Effector CD8-positive, alpha-beta T cell (primary cell): ENCODE results near the gene RNF11.
"Not testable (repeated sequence)": the region's sequence is repeated elsewhere in the genome, so short reads cannot be mapped to it uniquely, and the experiment has no call there.

Source experiments
- DNase-seq: peaks from one replicate; lab custom pipeline; 2025; lab: John Stamatoyannopoulos, UW

RNF11 gene

DNA sequence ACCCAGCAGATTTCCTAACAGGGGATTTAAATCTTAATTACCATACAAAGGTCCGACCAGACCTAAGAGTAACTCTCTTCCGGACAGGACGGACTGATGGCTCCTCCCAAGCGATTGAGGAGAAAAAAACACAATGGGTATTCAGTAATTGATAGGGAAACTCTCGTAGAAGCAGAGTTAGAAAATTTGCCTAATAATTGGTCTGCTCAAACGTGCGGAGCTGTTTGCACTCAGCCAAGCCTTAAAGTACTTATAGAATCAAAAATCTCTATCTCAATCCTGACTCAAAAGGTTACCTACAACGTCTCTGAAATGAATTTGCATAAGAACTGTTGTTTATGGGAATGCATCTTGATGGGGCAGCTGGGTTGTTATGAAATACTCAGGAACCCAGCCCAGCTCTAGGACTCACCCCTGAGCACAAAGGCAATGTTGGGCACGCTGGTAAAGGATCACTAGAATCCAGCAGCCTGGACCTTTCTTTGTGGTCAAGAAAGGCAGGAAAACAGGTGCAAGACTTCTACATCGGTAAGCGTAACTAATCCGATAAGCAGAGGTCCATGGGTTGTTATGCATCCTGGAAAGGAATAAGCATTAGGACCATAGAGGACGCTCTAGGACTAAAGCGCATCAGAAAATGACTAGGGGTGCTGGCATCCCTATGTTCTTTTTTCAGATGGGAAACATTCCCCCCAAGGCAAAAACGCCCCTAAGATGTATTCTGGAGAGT is 8.7 kb upstream of the RNF11 start:
- DNase-seq: not testable (repeated sequence)

DNA sequence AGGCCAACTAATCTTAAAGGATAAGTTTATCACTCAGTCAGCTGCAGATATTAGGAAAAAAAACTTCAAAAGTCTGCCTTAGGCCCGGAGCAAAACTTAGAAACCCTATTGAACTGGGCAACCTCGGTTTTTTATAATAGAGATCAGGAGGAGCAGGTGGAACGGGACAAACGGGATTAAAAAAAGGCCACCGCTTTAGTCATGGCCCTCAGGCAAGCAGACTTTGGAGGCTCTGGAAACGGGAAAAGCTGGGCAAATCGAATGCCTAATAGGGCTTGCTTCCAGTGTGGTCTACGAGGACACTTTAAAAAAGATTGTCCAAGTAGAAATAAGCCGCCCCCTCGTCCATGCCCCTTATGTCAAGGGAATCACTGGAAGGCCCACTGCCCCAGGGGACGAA is 7.6 kb upstream of the RNF11 start:
- DNase-seq: not testable (repeated sequence)

DNA sequence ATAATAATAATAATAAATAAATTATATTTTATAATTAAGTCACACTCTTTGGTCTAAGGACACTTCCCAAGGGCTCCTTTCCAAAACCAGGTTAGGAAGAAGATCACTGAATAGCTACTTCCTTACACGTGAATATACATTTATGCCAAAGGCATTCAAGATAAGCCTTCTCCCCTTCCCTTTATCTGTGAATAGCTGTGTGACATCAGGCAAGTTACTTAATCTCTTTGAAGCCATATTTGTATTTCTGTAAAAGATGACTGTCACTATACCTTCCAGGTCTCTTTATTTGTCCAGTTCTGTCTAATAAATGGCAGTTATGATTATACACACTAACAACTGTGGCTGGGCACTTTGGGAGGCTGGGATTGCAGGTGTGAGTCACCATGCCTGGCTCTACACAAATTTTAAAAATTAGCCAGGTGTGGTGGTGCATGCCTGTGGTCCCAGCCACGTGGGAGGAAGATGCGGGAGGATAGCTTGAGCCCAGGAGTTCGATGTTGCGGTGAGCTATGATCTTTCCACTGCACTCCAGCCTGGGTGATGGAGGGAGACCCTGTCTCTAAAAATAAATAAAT is 5.5 kb upstream of the RNF11 start:
- no peak for DNase-seq

DNA sequence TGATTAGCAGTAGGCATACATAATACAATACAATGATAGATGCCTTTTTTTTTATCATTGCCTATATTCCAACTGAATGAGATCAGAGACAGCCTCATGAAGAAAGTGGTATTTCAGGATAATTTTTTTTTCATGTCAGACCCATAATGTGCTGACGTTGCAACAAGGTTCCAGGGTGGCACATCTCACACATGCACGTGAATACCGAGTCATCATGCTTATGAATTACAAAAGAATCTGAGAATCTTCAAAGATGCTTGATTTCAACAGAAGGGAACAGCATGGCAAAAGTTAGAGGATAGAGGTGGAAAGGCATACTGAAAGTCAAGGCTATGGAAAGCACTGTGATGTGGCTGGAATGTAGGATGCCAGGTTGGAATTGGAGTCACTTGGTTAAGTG is 5.0 kb upstream of the RNF11 start:
- DNase-seq: no peak

DNA sequence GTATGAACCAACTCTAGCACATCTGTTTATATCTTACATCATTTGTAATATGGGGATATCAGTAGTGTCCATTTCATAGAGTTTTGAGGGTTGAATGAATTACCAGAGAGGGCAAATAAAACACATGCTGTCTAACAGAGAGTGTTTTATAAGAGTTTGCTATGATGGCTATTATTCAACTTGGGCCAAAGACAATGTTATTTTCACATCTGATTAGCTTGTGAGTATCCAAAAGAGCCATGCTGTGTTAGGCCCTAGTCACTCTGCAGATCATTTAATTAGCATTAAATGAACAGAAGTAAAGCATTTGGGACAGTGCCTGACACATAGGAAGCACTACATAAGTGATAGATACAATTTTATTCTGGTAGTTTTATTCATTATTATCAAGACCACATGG is 4.2 kb upstream of the RNF11 start:
- DNase-seq: no peak

DNA sequence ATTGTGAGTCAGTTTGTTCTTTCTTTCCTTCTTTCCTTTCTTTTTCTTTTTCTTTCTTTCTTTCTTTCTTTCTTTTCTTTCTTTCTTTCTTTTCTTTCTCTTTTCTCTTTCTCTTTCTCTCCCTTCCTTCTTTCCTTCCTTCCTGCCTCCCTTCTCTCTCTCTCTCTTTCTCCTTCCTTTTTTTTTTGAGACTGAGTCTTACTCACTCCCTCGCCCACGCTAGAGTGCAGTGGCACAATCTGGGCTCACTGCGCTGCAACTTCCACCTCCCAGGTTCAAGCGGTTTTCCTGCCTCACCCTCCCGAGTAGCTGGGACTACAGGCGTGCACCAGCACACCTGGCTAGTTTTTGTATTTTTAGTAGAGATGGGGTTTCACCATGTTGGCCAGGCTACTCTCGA is 1.8 kb upstream of the RNF11 start:
- DNase-seq: not testable (repeated sequence)

DNA sequence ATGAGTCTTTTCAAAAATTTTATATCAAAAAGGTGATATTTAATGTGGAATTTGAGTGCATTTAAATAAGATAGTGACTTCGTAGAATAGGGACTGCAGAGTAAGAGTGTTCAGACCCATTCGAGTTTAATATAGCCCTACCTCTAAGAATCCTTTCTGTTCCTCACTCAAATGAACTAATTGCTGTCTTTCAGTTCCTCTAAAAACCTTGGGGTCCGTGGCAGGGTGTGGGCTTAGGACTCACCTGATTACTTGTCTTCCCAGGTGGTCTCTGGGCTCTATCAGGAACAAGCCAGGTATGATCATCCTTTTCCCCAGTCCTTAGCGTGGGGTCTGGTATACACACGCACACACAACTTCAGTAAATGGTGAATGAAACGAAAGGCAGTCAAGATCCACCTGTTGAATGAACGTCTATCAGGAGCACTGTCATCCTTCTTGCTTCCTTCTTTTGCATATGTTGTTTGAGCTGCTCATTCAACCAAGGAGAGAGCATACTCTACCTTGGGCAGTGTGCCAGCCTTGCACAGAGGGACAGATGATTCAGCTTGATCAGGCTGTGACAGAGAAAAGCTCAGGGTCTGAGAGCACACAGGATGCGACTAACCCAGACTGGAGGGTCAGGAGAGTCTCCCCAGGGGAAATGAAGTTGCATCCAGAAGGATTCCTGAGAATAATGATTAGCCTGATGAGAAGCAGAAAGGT is 1.2 kb upstream of the RNF11 start:
- DNase-seq: no peak

DNA sequence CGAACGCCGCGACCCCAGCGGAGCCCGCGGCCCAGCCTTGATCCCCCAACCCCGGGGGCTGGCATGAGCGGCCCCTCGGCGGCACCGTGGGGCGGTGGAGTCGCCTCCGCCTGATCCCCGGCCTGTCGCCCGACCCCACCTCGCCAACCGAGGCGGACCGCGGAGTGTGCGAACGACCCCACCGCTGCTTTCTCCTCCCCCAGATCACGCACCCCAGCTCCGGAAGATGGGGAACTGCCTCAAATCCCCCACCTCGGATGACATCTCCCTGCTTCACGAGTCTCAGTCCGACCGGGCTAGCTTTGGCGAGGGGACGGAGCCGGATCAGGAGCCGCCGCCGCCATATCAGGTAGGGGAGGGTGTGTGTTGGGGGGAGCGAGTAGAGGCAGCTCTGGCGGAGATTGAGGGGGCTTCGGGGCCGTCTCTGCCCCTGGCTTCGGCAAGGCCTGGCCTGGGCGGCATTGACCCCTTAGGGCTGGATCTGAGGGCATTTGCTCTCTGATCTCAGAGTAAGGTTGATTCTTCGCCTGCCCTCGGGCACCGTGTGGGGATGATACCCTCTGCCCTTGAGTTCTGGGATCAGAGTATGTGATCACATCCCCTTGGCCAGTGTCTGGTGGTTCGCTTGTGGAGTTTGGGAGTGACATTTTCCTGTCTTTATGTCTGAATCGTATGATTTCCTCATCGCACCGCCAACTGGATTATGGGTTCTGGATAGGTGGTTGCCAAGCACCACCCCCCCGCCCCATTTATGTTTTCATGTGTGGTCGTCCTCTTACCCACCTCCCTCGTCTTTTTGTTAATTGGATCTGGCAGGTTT is 668 bp downstream of the RNF11 start:
- peak; percentile 22 for DNase-seq

DNA sequence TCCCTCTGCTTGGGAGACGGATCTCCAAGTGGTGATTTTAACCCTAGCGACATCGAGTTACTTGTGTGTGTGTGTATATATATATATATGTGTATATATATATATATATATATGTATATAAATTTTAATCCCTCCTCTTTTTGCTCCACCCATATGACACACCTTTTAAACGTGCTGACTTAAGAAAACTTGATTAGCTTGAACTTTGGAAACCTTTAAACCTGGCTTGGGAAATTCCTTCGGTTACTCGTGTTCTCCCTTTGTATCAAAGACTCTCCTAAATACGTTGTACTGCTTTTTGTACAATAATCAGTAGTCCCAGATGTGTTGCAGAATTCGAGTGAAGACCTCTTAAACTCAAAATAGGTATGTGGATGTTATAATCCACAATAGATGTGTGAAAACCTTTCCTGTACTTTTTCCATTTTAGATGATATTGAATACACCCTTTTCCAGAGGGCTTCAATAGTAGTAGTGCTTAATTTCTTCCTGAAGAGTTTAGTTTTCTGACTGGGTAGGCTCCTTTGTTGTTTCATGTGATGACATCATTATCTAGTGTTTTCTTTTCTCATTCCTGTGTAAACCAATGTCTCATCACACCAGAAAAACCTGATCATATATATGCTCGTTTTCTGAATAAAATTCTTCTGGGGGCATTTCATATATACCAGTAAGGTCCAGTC is 1.4 kb downstream of the RNF11 start:
- no peak for DNase-seq

DNA sequence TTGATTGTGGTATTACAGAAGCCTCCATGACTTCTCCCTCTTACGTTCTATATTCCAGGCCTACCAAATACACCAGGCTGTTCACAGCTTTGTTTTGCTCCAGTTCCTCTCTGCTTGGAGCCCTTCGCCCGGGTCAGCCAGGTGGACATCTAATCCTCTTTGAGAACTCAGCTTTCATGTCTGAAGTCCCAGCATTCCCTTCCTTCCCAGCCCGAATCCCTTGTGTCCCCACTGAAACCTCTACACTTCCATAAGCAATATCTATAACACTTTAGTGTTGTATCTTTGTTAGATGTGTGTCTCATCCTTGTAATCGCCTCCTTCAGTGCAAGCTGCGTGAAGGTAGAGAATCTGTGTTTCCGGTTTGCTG is 1.9 kb downstream of the RNF11 start:
- no peak for DNase-seq

DNA sequence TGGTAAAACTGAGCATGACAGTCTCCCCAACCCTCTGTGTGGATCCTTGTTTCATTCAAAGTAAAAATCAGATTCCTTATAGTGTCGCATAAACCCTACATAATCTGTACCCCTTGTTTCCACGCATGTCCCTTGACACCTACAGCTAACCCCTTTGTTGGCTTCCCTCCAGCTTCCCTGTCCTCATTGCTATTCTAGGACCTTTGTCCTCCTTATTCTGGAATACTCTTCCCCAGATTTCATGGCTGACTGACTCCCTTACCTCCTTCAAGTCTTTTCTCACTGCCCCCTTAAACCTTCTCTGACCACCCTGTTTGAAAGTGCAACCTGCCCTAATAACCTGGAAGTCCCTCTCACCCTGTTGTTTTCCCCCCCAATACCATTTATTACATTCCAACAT is 4.0 kb downstream of the RNF11 start:
- no peak for DNase-seq

DNA sequence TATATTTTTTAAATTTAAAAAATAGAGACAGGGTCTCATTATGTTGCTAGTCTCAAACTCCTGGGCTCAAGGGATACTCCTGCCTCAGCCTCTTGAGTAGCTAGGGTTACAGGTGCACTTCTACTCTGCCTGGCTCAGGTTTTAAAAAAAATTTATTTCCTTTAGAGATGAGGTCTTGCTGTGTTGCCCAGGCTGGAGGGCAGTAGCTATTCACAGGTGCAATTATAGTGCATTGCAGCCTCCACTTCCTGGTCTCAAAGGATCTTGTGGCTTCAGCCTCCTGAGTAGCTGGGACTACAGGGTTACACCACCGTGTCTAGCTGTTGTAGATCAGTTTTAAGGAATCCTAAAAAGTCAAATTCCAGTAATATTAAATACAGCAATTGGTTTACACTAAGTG is 5.0 kb downstream of the RNF11 start:
- DNase-seq: no peak

DNA sequence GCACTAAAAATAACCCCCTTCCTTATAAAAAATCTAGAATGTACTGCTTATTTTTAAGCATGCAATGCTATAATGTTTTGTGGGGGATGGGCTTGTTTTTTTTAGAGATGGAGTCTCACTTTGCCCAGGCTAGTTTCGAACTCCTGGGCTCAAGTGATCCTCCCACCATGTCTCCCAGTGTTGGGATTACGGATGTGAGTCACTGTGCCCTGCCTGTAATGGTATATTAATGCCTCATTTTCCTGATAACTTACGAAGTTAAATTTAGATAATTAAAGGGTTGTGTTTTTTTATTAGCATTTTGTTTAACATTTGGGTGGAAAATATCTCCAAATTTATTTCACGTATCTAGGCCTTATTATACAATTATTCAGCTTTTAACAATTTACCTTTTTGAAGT is 6.5 kb downstream of the RNF11 start:
- DNase-seq: no peak

DNA sequence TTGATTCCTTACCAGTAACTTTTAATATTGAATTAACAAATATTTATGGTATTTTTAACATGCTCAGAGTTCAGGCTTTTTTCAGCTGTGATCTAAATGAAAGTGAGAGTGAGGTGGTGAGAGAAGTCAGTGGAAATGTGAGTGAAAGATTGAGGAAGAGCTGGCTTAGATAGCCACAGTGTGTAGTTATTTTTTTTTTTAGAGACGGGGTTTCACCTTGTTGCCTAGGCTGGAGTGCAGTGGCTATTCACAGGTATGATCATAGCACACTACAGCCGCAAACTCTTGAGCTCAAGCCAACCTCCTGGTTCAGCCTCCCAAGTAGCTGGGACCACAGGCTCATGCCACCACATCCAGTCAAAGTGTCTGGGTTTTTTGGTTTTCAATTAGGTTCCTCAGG is 10.9 kb downstream of the RNF11 start:
- DNase-seq: no peak

DNA sequence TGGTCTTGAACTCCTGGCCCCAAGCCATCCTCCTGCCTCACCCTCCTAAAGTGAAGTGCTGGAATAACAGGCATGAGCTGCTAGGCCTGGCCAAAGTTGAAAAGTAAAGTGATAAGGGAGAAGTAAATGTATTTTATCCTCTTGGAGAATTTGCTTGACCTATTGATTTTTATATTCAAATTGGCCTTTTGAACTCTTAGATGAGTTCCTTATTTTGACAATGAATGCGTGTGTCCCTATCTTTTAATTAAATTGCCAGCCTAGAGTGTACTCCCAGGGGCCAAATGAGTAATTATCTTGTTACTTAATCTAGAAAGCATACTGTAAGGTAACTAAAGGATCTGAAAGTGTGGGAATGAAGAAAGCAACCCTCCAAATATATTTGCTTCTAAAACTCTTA is 11.4 kb downstream of the RNF11 start:
- DNase-seq: no peak

DNA sequence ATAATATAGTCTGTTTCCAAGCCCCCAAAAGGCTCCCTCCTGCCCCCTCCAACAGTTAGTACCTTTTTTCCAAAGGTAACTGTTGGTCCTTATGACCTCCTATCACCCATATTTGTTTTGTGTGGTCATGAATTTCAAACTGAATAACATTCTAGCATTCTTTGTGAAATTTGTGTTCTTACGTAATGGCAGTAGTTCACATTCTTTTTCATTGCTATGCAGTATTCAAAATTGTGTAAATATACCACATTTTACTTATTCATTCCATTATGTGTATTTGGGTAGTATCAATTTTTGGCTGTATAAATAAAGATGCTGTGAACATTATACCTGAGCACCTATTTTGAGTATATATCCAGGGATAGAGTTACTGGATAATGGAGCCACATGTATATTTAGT is 13.4 kb downstream of the RNF11 start:
- DNase-seq: no peak

DNA sequence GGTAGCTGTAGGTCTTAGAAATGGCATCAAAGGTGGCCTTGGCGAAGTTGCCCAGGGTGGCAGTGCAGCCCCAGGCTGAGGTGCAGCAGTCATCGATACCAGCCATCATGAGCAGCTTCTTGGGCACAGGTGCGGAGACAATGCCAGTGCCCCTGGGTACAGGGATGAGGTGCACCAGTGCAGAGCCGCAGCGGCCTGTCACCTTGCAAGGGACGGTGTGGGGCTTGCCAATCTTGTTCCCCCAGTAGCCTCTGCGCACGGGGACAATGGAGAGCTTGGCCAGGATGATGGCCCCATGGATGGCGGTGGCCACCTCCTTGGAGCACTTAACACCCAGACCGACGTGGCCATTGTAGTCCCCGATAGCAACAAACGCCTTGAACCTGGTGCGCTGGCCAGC is 14.7 kb downstream of the RNF11 start:
- not testable (repeated sequence) for DNase-seq

DNA sequence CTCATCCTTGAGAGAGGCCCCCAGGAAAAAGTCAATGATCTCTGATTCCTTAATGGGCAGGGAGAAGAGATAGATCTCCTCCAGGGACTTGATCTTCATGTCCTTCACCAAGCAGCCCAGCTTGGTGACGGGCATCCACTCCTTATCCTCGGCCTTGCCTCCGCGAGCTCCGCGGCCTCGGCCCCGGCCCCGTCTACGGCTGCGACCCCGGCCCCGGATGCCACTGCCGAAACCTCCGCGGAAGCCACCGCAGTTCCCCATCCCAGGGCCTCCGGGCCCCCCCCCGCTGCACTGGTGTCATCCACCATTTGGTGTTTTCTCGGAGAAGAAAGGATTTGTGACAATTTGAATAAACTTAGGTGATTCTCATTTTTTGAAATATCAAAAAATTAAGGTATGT is 15.1 kb downstream of the RNF11 start:
- not testable (repeated sequence) for DNase-seq

DNA sequence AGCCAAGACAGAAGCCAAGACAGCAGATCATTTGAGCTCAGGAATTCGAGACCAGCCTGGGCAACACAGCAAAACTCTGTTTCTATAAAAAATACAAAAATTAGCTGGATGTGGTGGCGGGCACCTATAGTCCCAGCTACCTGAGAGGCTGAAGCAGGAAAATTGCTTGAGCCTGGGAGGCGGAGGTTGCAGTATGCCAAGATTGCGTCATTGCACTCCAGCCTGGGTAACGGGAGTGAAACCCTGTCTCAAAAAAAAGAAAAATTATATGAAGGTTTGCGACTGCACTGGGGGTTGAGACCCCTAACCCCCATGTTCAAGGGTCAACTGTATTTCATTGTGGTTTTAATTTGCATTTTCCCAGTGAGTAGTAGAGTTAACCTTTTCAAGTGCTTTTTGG is 16.3 kb downstream of the RNF11 start:
- DNase-seq: no peak

DNA sequence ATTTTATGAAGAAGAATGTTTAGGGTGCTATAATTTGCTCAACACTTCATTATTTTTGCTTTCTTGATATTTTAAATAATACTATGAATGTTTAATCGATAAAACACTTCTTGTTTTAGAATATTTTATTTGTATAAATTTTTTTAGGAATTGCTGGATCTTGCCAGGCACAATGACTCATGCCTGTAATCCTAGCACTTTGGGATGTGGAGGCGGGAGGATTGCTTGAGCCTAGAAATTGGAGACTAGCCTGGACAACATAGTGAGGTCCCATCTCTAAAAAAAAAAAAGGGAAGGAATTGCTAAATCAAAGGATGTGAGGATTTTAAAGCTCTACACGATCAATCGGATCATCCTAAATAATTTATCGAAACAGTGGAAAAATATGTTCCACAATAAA is 17.6 kb downstream of the RNF11 start:
- DNase-seq: no peak

DNA sequence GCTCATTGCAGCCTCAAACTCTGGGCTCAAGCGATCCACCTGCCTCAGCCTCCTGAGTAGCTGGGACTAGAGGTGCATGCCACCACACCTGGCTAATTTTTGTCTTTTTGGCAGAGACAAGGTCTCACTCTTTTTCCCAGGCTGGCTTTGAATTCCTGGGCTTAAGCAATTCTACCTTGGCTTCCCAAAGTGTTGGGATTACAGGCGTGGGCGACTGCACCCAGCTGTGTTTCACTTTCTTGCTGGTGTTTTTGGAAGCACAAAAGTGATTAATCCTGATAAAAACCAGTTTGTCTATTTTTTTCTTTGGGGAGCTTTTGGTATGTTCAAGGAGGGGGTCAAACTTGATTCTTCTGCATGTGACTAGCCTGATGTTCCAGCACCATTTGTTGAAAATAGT is 19.3 kb downstream of the RNF11 start:
- DNase-seq: no peak
